Activated CD4-positive, alpha-beta memory T cell treated with anti-CD3 and anti-CD28 coated beads for 36 hours (primary cell): ENCODE results near the gene FBXO33. TPM values are rescaled to one million over a fixed set of nuclear protein-coding genes. Genes with fewer than 3 reads are reported as not detected.

Experiments
- CTCF ChIA-PET: fragments of 350-600 bp; sonication (Branson Sonifier 250); formaldehyde crosslinking; loops from one replicate; lab custom pipeline; 2021; ENCODE audit warnings: antibody characterized with exemption, inconsistent platforms; lab: Charles Lee
- POLR2A ChIA-PET: fragments of 350-600 bp; sonication (Branson Sonifier 250); formaldehyde crosslinking; loops from one replicate; lab custom pipeline; 2021; ENCODE audit warnings: antibody characterized with exemption; lab: Charles Lee
- DNase-seq: peaks from one replicate; pipeline ENCODE4 v3.0.0-alpha.2; 2020
- H3K27ac Mint-ChIP-seq: one replicate; pipeline ENCODE4 v1.8.0; 2021; ENCODE audit warnings: mixed read lengths
- H3K27me3 Mint-ChIP-seq: one replicate; pipeline ENCODE4 v1.8.0; 2021; ENCODE audit warnings: mixed read lengths
- H3K36me3 Mint-ChIP-seq: one replicate; pipeline ENCODE4 v1.8.0; 2021; ENCODE audit warnings: mixed read lengths
- H3K4me1 Mint-ChIP-seq: one replicate; pipeline ENCODE4 v1.8.0; 2021; ENCODE audit warnings: low read depth, mixed read lengths
- H3K4me3 Mint-ChIP-seq: one replicate; pipeline ENCODE4 v1.8.0; 2021; ENCODE audit warnings: mild to moderate bottlenecking, mixed read lengths
- H3K9me3 Mint-ChIP-seq: one replicate; pipeline ENCODE4 v1.8.0; 2021; ENCODE audit warnings: mixed read lengths
- intact Hi-C: fragments of 100-400 bp; cut with micrococcal nuclease; formaldehyde crosslinking; loops from one replicate; pipeline ENCODE4 v1.15.1; 2023
- total RNA-seq, 2 experiments: library from RNA; stranded (reverse); gene quantifications; one replicate each; pipeline ENCODE4 v1.2.3, GENCODE V29; 2021

The FBXO33 gene
- total RNA-seq, 2 experiments from 2014 or later, result 17.4 to 18.8 TPM

GRCh38 chr14:39430762-39431415, 1.3 kb downstream of the FBXO33 start:
- peaks cover 6% of the 10 kb centered on the region for H3K36me3 Mint-ChIP-seq
- H3K9me3 Mint-ChIP-seq, result no peaks in the 10 kb centered on the region
- peak overlapping the region; percentile 92 for H3K27ac Mint-ChIP-seq
- ChIA-PET CTCF (no interaction called here), POLR2A (interaction anchor here (1.2 to 2.8 kb wide), 7 partner anchors 40 to 328 kb away, joined by 3 to 22 read pairs (median 10); partner anchors contain the start of genes GEMIN2, PNN, SEC23A and TRAPPC6B)
- peak overlapping the region; percentile 93 for H3K4me3 Mint-ChIP-seq
- intact Hi-C loops, result loop anchor here (1.0 to 10.0 kb wide), 3 partner anchors 34 to 1356 kb away; no protein-coding TSS in a partner anchor
- H3K4me1 Mint-ChIP-seq, result peaks cover 47% of the 10 kb centered on the region
- H3K27me3 Mint-ChIP-seq, result no peaks in the 10 kb centered on the region
- DNase-seq, result peak; percentile 28

GRCh38 chr14:39428118-39428517, 4.1 kb downstream of the FBXO33 start:
- no peaks in the 10 kb centered on the region for H3K27me3 Mint-ChIP-seq
- no peaks in the 10 kb centered on the region for H3K9me3 Mint-ChIP-seq
- intact Hi-C loops, result loop anchor here (5.0 kb wide), 1 partner anchor 706 kb away; no protein-coding TSS in a partner anchor
- peaks cover 6% of the 10 kb centered on the region for H3K36me3 Mint-ChIP-seq
- H3K4me3 Mint-ChIP-seq, result no peak overlapping the region
- no peak overlapping the region for H3K27ac Mint-ChIP-seq
- H3K4me1 Mint-ChIP-seq, result peaks cover 55% of the 10 kb centered on the region
- ChIA-PET POLR2A (interaction anchor here (1.0 kb wide), 1 partner anchor 253 kb away, joined by 3 read pairs; the partner anchor contains the start of gene PNN), CTCF (interaction anchor here (1.1 kb wide), 1 partner anchor 105 kb away, joined by 3 read pairs; no protein-coding TSS in a partner anchor)
- no peak for DNase-seq

- Mint-ChIP-seq H3K4me1 (peaks cover 61% of the 10 kb centered on the region), H3K4me3 (no peak overlapping the region), H3K9me3 (no peaks in the 10 kb centered on the region), H3K27me3 (no peaks in the 10 kb centered on the region), H3K36me3 (peaks cover 6% of the 10 kb centered on the region), H3K27ac (peak overlapping the region; percentile 13)
- intact Hi-C loops, result loop anchor here (1.0 to 5.0 kb wide), 2 partner anchors 195 to 704 kb away; no protein-coding TSS in a partner anchor
- CTCF ChIA-PET, result interaction anchor here (0.6 to 2.6 kb wide), 10 partner anchors 9 to 200 kb away, joined by 3 to 13 read pairs (median 3); no protein-coding TSS in a partner anchor
- POLR2A ChIA-PET, result interaction anchor here (1.6 kb wide), 1 partner anchor 29 kb away, joined by 3 read pairs; no protein-coding TSS in a partner anchor
- DNase-seq, result no peak
These were observed 5.6 kb downstream of the FBXO33 start for GRCh38 chr14:39426605-39427004.

GRCh38 chr14:39425947-39426346, 6.3 kb downstream of the FBXO33 start:
- Mint-ChIP-seq H3K4me3 (no peak overlapping the region), H3K4me1 (peaks cover 65% of the 10 kb centered on the region), H3K9me3 (no peaks in the 10 kb centered on the region), H3K36me3 (peaks cover 3% of the 10 kb centered on the region), H3K27me3 (no peaks in the 10 kb centered on the region), H3K27ac (no peak overlapping the region)
- ChIA-PET CTCF (interaction anchor here (0.6 to 2.6 kb wide), 10 partner anchors 9 to 199 kb away, joined by 3 to 13 read pairs (median 3); no protein-coding TSS in a partner anchor), POLR2A (interaction anchor here (1.6 kb wide), 1 partner anchor 29 kb away, joined by 3 read pairs; no protein-coding TSS in a partner anchor)
- DNase-seq, result no peak
- intact Hi-C loops, result loop anchor here (1.0 to 5.0 kb wide), 2 partner anchors 195 to 704 kb away; no protein-coding TSS in a partner anchor

- no peak for DNase-seq
- H3K36me3 Mint-ChIP-seq, result peaks cover 14% of the 10 kb centered on the region
- ChIA-PET CTCF (no interaction called here), POLR2A (interaction anchor here (1.1 kb wide), 1 partner anchor 9 kb away, joined by 3 read pairs; no protein-coding TSS in a partner anchor)
- H3K4me1 Mint-ChIP-seq, result peaks cover 56% of the 10 kb centered on the region
- no peak overlapping the region for H3K27ac Mint-ChIP-seq
- H3K27me3 Mint-ChIP-seq, result no peaks in the 10 kb centered on the region
- no peaks in the 10 kb centered on the region for H3K9me3 Mint-ChIP-seq
- intact Hi-C loops, result no loop called here
- no peak overlapping the region for H3K4me3 Mint-ChIP-seq
These were observed 8.4 kb downstream of the FBXO33 start for GRCh38 chr14:39423793-39424192.

- no peak overlapping the region for H3K4me3 Mint-ChIP-seq
- CTCF ChIA-PET, result interaction anchor here (1.0 kb wide), 1 partner anchor 191 kb away, joined by 3 read pairs; no protein-coding TSS in a partner anchor
- intact Hi-C loops, result no loop called here
These were observed 10.0 kb downstream of the FBXO33 start for GRCh38 chr14:39422243-39422642.

GRCh38 chr14:39419272-39419671, 13.0 kb downstream of the FBXO33 start:
- Mint-ChIP-seq H3K9me3 (peaks cover 16% of the 10 kb centered on the region), H3K36me3 (peaks cover 31% of the 10 kb centered on the region), H3K4me3 (no peak overlapping the region), H3K4me1 (peaks cover 35% of the 10 kb centered on the region), H3K27me3 (no peaks in the 10 kb centered on the region), H3K27ac (no peak overlapping the region)
- ChIA-PET POLR2A (interaction anchor here (0.6 kb wide), 1 partner anchor 342 kb away, joined by 3 read pairs; no protein-coding TSS in a partner anchor), CTCF (interaction anchor here (0.7 kb wide), 1 partner anchor 312 kb away, joined by 3 read pairs; no protein-coding TSS in a partner anchor)
- DNase-seq, result no peak
- intact Hi-C loops, result no loop called here

More at GRCh38 chr14:39422243-39422642, 10.0 kb downstream of the FBXO33 start:
- Mint-ChIP-seq H3K27me3 (no peaks in the 10 kb centered on the region), H3K4me1 (peaks cover 50% of the 10 kb centered on the region), H3K9me3 (peaks cover under 1% of the 10 kb centered on the region), H3K36me3 (peaks cover 15% of the 10 kb centered on the region), H3K27ac (peak overlapping the region; percentile 26)
- DNase-seq, result no peak
- POLR2A ChIA-PET, result interaction anchor here (0.7 kb wide), 1 partner anchor 26 kb away, joined by 3 read pairs; no protein-coding TSS in a partner anchor

GRCh38 chr14:39417014-39417413, 15.2 kb downstream of the FBXO33 start:
- ChIA-PET POLR2A (no interaction called here), CTCF (interaction anchor here (1.1 kb wide), 1 partner anchor 9 kb away, joined by 3 read pairs; no protein-coding TSS in a partner anchor)
- intact Hi-C loops, result no loop called here
- no peak for DNase-seq
- H3K27ac Mint-ChIP-seq, result no peak overlapping the region
- no peaks in the 10 kb centered on the region for H3K27me3 Mint-ChIP-seq
- peaks cover 22% of the 10 kb centered on the region for H3K4me1 Mint-ChIP-seq
- H3K9me3 Mint-ChIP-seq, result peaks cover 32% of the 10 kb centered on the region
- H3K4me3 Mint-ChIP-seq, result no peak overlapping the region
- H3K36me3 Mint-ChIP-seq, result peaks cover 38% of the 10 kb centered on the region

DNA sequence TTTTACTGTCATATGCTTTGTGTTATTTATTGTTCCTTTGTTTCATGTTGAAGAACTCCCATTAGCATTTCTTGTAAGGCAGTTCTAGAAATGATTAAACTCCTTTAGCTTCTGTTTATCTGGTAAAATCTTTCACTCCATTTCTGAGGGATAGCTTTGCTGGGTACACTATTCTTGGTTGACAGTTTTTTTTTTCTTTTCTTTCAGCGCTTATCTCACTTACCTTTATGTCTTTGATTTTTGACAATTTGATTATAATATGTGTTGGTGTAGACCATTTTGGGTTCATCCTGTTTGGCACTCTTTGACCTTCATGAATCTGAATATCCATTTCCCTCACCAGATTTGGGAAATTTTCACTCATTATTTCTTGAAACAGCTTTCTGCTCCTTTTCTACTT, 16.2 kb downstream of the FBXO33 start:
- peaks cover 17% of the 10 kb centered on the region for H3K4me1 Mint-ChIP-seq
- ChIA-PET CTCF (interaction anchor here (0.9 to 1.3 kb wide), 3 partner anchors 10 to 14 kb away, joined by 3 to 6 read pairs (median 3); no protein-coding TSS in a partner anchor), POLR2A (no interaction called here)
- no peak for DNase-seq
- H3K4me3 Mint-ChIP-seq, result no peak overlapping the region
- intact Hi-C loops, result no loop called here
- H3K9me3 Mint-ChIP-seq, result peaks cover 36% of the 10 kb centered on the region
- H3K27me3 Mint-ChIP-seq, result no peaks in the 10 kb centered on the region
- H3K27ac Mint-ChIP-seq, result no peak overlapping the region
- peaks cover 36% of the 10 kb centered on the region for H3K36me3 Mint-ChIP-seq

DNA sequence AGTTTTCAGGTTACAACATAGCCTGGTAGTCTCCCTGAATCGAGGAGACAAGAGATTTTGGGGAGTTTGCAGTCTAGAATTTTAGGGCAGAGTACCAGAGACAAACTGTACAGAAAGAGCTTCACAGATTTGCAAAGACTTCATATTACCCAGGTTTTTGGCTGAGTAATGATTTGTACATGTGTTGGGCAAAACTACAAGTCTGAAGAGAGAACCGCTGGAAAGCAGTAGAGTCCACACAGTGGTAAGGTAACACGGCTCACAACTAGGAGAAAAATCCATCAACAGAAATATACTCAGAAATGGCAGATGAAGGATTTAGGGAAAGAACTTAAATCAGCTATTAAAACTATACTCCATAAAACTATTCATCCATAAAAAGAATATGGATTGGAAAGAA, 25.7 kb downstream of the FBXO33 start:
- no peak for DNase-seq
- CTCF ChIA-PET, result no interaction called here
- H3K27me3 Mint-ChIP-seq, result no peaks in the 10 kb centered on the region
- POLR2A ChIA-PET, result no interaction called here
- no peak overlapping the region for H3K4me3 Mint-ChIP-seq
- no peak overlapping the region for H3K27ac Mint-ChIP-seq
- H3K9me3 Mint-ChIP-seq, result peaks cover 29% of the 10 kb centered on the region
- H3K4me1 Mint-ChIP-seq, result peaks cover 12% of the 10 kb centered on the region
- peaks cover 12% of the 10 kb centered on the region for H3K36me3 Mint-ChIP-seq
- intact Hi-C loops, result no loop called here

- H3K36me3 Mint-ChIP-seq, result peaks cover 12% of the 10 kb centered on the region
- ChIA-PET POLR2A (interaction anchor here (0.6 kb wide), 1 partner anchor 458 kb away, joined by 8 read pairs; no protein-coding TSS in a partner anchor), CTCF (no interaction called here)
- no peaks in the 10 kb centered on the region for H3K9me3 Mint-ChIP-seq
- no peaks in the 10 kb centered on the region for H3K27me3 Mint-ChIP-seq
- no peak for DNase-seq
- peaks cover 15% of the 10 kb centered on the region for H3K4me1 Mint-ChIP-seq
- no peak overlapping the region for H3K4me3 Mint-ChIP-seq
- intact Hi-C loops, result loop anchor here (5.0 kb wide), 1 partner anchor 34 kb away; the partner anchor contains the start of gene FBXO33
- H3K27ac Mint-ChIP-seq, result no peak overlapping the region
These were observed 33.9 kb downstream of the FBXO33 start for GRCh38 chr14:39398382-39398781.
